HepG2 (cell line): ENCODE results near the gene NAXD. TPM values are rescaled to one million over a fixed set of nuclear protein-coding genes. Genes with fewer than 3 reads are reported as not detected.

ENCODE experiments used
- ATAD3A ChIP-seq: sonication (generic); formaldehyde crosslinking; IDR thresholded peaks from 2 replicates; pipeline ENCODE4 v1.4.0; 2020; ENCODE audit warnings: missing genetic modification reagents
- ATF7-NPFF ChIP-seq: sonication (generic); formaldehyde crosslinking; IDR thresholded peaks from 2 replicates; pipeline ENCODE4 v1.8.1; 2023; ENCODE audit warnings: mild to moderate bottlenecking, low read depth, missing genetic modification reagents, moderate library complexity
- CENPBD1 ChIP-seq: sonication (generic); formaldehyde crosslinking; IDR thresholded peaks from 2 replicates; pipeline ENCODE4 v1.8.0; 2022; ENCODE audit warnings: missing genetic modification reagents, low read depth, mild to moderate bottlenecking, borderline replicate concordance
- CHCHD3 ChIP-seq: sonication (generic); formaldehyde crosslinking; IDR thresholded peaks from 2 replicates; pipeline ENCODE4 v1.8.0; 2022; ENCODE audit warnings: mild to moderate bottlenecking, missing genetic modification reagents, moderate library complexity
- ESRRA ChIP-seq: sonication (generic); formaldehyde crosslinking; IDR thresholded peaks from 2 replicates; pipeline ENCODE4 v1.5.1; 2020; ENCODE audit warnings: mild to moderate bottlenecking, low read depth, missing genetic modification reagents
- HMG20A ChIP-seq: IDR thresholded peaks from 2 replicates; pipeline ENCODE4 v1.6.1; 2016; ENCODE audit warnings: borderline replicate concordance
- IKZF4 ChIP-seq: sonication (generic); formaldehyde crosslinking; IDR thresholded peaks from 2 replicates; pipeline ENCODE4 v1.5.1; 2020; ENCODE audit warnings: borderline replicate concordance, mild to moderate bottlenecking, low read depth, missing genetic modification reagents; ENCODE audit errors: not compliant biosample characterization
- KAT7 ChIP-seq: IDR thresholded peaks from 2 replicates; pipeline ENCODE4 v1.6.1; 2018; ENCODE audit warnings: borderline replicate concordance, missing compliant biosample characterization
- KDM3A ChIP-seq: IDR thresholded peaks from 2 replicates; pipeline ENCODE4 v1.6.1; 2018; ENCODE audit warnings: low read depth, missing compliant biosample characterization
- PHF20 ChIP-seq: sonication (generic); formaldehyde crosslinking; IDR thresholded peaks from 2 replicates; pipeline ENCODE4 v1.5.0; 2020; ENCODE audit warnings: mild to moderate bottlenecking, missing genetic modification reagents
- PRDM15 ChIP-seq: sonication (generic); formaldehyde crosslinking; IDR thresholded peaks from 2 replicates; pipeline ENCODE4 v1.4.0; 2020; ENCODE audit warnings: missing genetic modification reagents
- RBFOX2 ChIP-seq: fragments of 200-400 bp; formaldehyde crosslinking; IDR thresholded peaks from 2 replicates; pipeline ENCODE4 v1.6.1; 2017; ENCODE audit warnings: low read depth, mild to moderate bottlenecking, low read length
- SALL1 ChIP-seq: sonication (generic); formaldehyde crosslinking; IDR thresholded peaks from 2 replicates; pipeline ENCODE4 v1.8.0; 2022; ENCODE audit warnings: mild to moderate bottlenecking, missing genetic modification reagents
- SIN3A ChIP-seq: IDR thresholded peaks from 2 replicates; pipeline ENCODE4 v1.6.1; 2011; ENCODE audit warnings: low read depth, mild to moderate bottlenecking, control low read depth, low read length, borderline replicate concordance
- SP1 ChIP-seq, 2 experiments: fragments of 450-650 bp in 1 of 2; sonication (generic) in 1 of 2; formaldehyde crosslinking in 1 of 2; IDR thresholded peaks; 2 replicates each; pipeline versions ENCODE4 v1.4.0 to v1.6.1; 2016 to 2020; ENCODE audit warnings: missing genetic modification reagents in 1 of 2
- SRSF1 ChIP-seq: fragments of 200-400 bp; formaldehyde crosslinking; optimal IDR thresholded peaks from 2 replicates; pipeline ENCODE3; 2017; ENCODE audit warnings: mild to moderate bottlenecking, low read depth, low read length, moderate library complexity
- SSRP1 ChIP-seq: IDR thresholded peaks from 2 replicates; pipeline ENCODE4 v1.6.1; 2016; ENCODE audit warnings: control low read depth
- STAT5B ChIP-seq: sonication (generic); formaldehyde crosslinking; IDR thresholded peaks from 2 replicates; pipeline ENCODE4 v1.4.0; 2020; ENCODE audit warnings: missing genetic modification reagents
- XRCC5 ChIP-seq: fragments of 200-400 bp; formaldehyde crosslinking; optimal IDR thresholded peaks from 2 replicates; pipeline ENCODE3; 2017; ENCODE audit warnings: mild to moderate bottlenecking, low read length
- ZFP1 ChIP-seq: IDR thresholded peaks from 2 replicates; pipeline ENCODE4 v1.6.1; 2016
- ZNF253 ChIP-seq: sonication (generic); formaldehyde crosslinking; IDR thresholded peaks from 2 replicates; pipeline ENCODE4 v1.8.0; 2022; ENCODE audit warnings: mild to moderate bottlenecking, missing genetic modification reagents, borderline replicate concordance
- ZNF256 ChIP-seq: sonication (generic); formaldehyde crosslinking; conservative IDR thresholded peaks from 2 replicates; pipeline ENCODE4 v1.4.0; 2020; ENCODE audit warnings: missing genetic modification reagents
- ZNF354B ChIP-seq: sonication (generic); formaldehyde crosslinking; IDR thresholded peaks from 2 replicates; pipeline ENCODE4 v1.8.0; 2022; ENCODE audit warnings: mild to moderate bottlenecking, missing genetic modification reagents
- ZNF431 ChIP-seq: sonication (generic); formaldehyde crosslinking; IDR thresholded peaks from 2 replicates; pipeline ENCODE4 v1.9.0; 2022; ENCODE audit warnings: missing genetic modification reagents, low read depth, mild to moderate bottlenecking, borderline replicate concordance
- ZNF564 ChIP-seq: sonication (generic); formaldehyde crosslinking; IDR thresholded peaks from 2 replicates; pipeline ENCODE4 v1.8.1; 2023; ENCODE audit warnings: mild to moderate bottlenecking, missing genetic modification reagents
- ZNF577 ChIP-seq: sonication (generic); formaldehyde crosslinking; IDR thresholded peaks from 2 replicates; pipeline ENCODE4 v1.4.0; 2020; ENCODE audit warnings: mild to moderate bottlenecking, low read depth, missing genetic modification reagents, borderline replicate concordance
- ZNF7 ChIP-seq: IDR thresholded peaks from 2 replicates; pipeline ENCODE4 v1.6.1; 2016; ENCODE audit warnings: missing biosample characterization, missing genetic modification reagents
- ZNF784 ChIP-seq: sonication (generic); formaldehyde crosslinking; IDR thresholded peaks from 2 replicates; pipeline ENCODE4 v1.5.1; 2020; ENCODE audit warnings: missing genetic modification reagents, mild to moderate bottlenecking, borderline replicate concordance
- polyA plus RNA-seq, 8 experiments: library from polyadenylated mRNA; depleted of rRNA in 3 of 8; stranded (reverse) in 7 of 8; unstranded in 1 of 8; fragments of >200 nt; fragmentation: Illumina TruSeq in 4 of 8; extraction: Trizol in 4 of 8; gene quantifications; 2 replicates each; pipeline versions ENCODE4 v1.2.1 to v1.2.3, GENCODE V29; 2011 to 2016; ENCODE audit warnings: low read depth in 4 of 8, missing spikeins in 1 of 8, mixed read lengths in 1 of 8; ENCODE audit not compliant: insufficient read depth in 1 of 8
- total RNA-seq, 5 experiments: library from RNA; depleted of rRNA; stranded (reverse); fragments of >200 nt; fragmentation: Illumina TruSeq; extraction: Trizol; gene quantifications; 2 replicates each; pipeline ENCODE4 v1.2.3, GENCODE V29; 2016; ENCODE audit warnings: low read depth in 1 of 5

Gene NAXD
- total and polyA plus RNA-seq, 2 of the 13 experiments (the other 11 are each of a cell fraction or from before 2014, with no cell fraction given) = 19.0 to 23.2 TPM

GRCh38 chr13:110576736-110577476 is 38.4 kb upstream of the NAXD start (continued):
- TF ChIP-seq IKZF4 (no peak), SSRP1 (no peak), XRCC5 (no peak), ZFP1 (CRISPR knock-in tag) (no peak), CENPBD1 (CRISPR knock-in tag) (no peak), HMG20A (CRISPR knock-in tag) (peak; percentile 43; the same call in 1 of the 2 replicates), SALL1 (CRISPR knock-in tag) (no peak; the same call in 1 of the 2 replicates), ZNF354B (CRISPR knock-in tag) (no peak), ZNF564 (no peak), ZNF7 (CRISPR knock-in tag) (no peak), RBFOX2 (no peak), SP1 (IDR thresholded peaks at IDR 0.05) (no peak), SP1 (CRISPR knock-in tag; IDR thresholded peaks at IDR 0.05) (no peak), ZNF784 (CRISPR knock-in tag) (no peak), SIN3A (no peak), ATAD3A (CRISPR knock-in tag) (no peak), PHF20 (CRISPR knock-in tag) (no peak), ZNF577 (no peak), ATF7-NPFF (CRISPR knock-in tag) (no peak), SRSF1 (no peak), ZNF253 (CRISPR knock-in tag) (no peak), ZNF256 (CRISPR knock-in tag) (no peak), ESRRA (CRISPR knock-in tag) (no peak), KDM3A (CRISPR knock-in tag) (no peak), PRDM15 (CRISPR knock-in tag) (no peak), KAT7 (CRISPR knock-in tag) (no peak), CHCHD3 (CRISPR knock-in tag) (no peak), STAT5B (CRISPR knock-in tag) (no peak), ZNF431 (no peak)
